ENCODE results near the gene ATXN7L1.

Gene ATXN7L1

GRCh38 chr7:105904064-105904463, 27.7 kb upstream of the ATXN7L1 start:
- TF ChIP-seq ZNF830 (tag by site-specific recombination; IDR thresholded peaks at IDR 0.05; ENCODE audit: low read depth) (no peak), ZNF776 (tag by site-specific recombination; IDR thresholded peaks at IDR 0.05; ENCODE audit: borderline replicate concordance) (no peak), ZNF366 (tag by site-specific recombination; conservative IDR thresholded peaks at IDR 0.05) (no peak), ZNF138 (tag by site-specific recombination; IDR thresholded peaks at IDR 0.05; ENCODE audit: borderline replicate concordance) (no peak), ZNF292 (tag by site-specific recombination; IDR thresholded peaks at IDR 0.05; ENCODE audit: borderline replicate concordance, low read depth) (no peak), ZBTB21 (tag by site-specific recombination; IDR thresholded peaks at IDR 0.05) (no peak), ZNF645 (tag by site-specific recombination; IDR thresholded peaks at IDR 0.05) (no peak), SETDB1 (IDR thresholded peaks at IDR 0.05; ENCODE audit: insufficient read length, low read length) (no peak), EGR2 (tag by site-specific recombination; IDR thresholded peaks at IDR 0.05; ENCODE audit: low read depth) (no peak), ZNF704 (tag by site-specific recombination; IDR thresholded peaks at IDR 0.05) (no peak), PRDM10 (tag by site-specific recombination; IDR thresholded peaks at IDR 0.05) (no peak), ZNF571 (tag by site-specific recombination; IDR thresholded peaks at IDR 0.05) (no peak)
- Histone ChIP-seq H3K4me1 (ENCODE audit: control insufficient read depth, insufficient read depth, low read length) (no peaks in the 10 kb centered on the region), H3K9me3 (ENCODE audit: control insufficient read depth, insufficient read depth, low read depth, low read length) (no peaks in the 10 kb centered on the region), H3K4me3 (ENCODE audit: low read depth, low read length) (no peak overlapping the region), H3K27ac (ENCODE audit: extremely low read depth, low read depth, low read length) (no peak overlapping the region), H3K36me3 (ENCODE audit: control insufficient read depth in 2 of 2, insufficient read depth in 1 of 2, low read length in 2 of 2) (no peaks in the 10 kb centered on the region)
- ChIA-PET CTCF (interaction anchor here (0.6 kb wide), 1 partner anchor 372 kb away, joined by 3 read pairs; no protein-coding TSS in a partner anchor), POLR2A (no interaction called here)

GRCh38 chr7:105902325-105902911, 26.0 kb upstream of the ATXN7L1 start:
- Histone ChIP-seq H3K4me1 (ENCODE audit: control insufficient read depth, insufficient read depth, low read length) (no peaks in the 10 kb centered on the region), H3K9me3 (ENCODE audit: control insufficient read depth, insufficient read depth, low read depth, low read length) (no peaks in the 10 kb centered on the region), H3K4me3 (ENCODE audit: low read depth, low read length) (no peak overlapping the region), H3K36me3 (ENCODE audit: control insufficient read depth in 2 of 2, insufficient read depth in 1 of 2, low read length in 2 of 2) (no peaks in the 10 kb centered on the region), H3K27ac (ENCODE audit: extremely low read depth, low read depth, low read length) (no peak overlapping the region)
- ChIA-PET POLR2A (no interaction called here), CTCF (interaction anchor here (1.2 kb wide), 1 partner anchor 142 kb away, joined by 3 read pairs; no protein-coding TSS in a partner anchor)
- TF ChIP-seq ZNF571 (tag by site-specific recombination; IDR thresholded peaks at IDR 0.05) = no peak
- 0 out of 2 replicates have a peak, but pooled peaks have one; percentile 22 for TF ChIP-seq ZNF121 (tag by site-specific recombination; IDR thresholded peaks at IDR 0.05)

GRCh38 chr7:105897999-105898398, 21.6 kb upstream of the ATXN7L1 start:
- ChIA-PET POLR2A (no interaction called here), CTCF (no interaction called here)
- no peak overlapping the region for H3K4me3 ChIP-seq (ENCODE audit: low read depth, low read length)
- H3K4me1 ChIP-seq (ENCODE audit: control insufficient read depth, insufficient read depth, low read length) = peaks cover 6% of the 10 kb centered on the region; the same call in 1 of the 2 replicates
- no peak overlapping the region for H3K27ac ChIP-seq (ENCODE audit: extremely low read depth, low read depth, low read length)
- H3K9me3 ChIP-seq (ENCODE audit: control insufficient read depth, insufficient read depth, low read depth, low read length) = no peaks in the 10 kb centered on the region
- H3K36me3 ChIP-seq (ENCODE audit: control insufficient read depth in 2 of 2, insufficient read depth in 1 of 2, low read length in 2 of 2) = no peaks in the 10 kb centered on the region
- TF ChIP-seq ZBTB49 (tag by site-specific recombination; IDR thresholded peaks at IDR 0.05; ENCODE audit: low read depth) (no peak), PRDM2 (tag by site-specific recombination; IDR thresholded peaks at IDR 0.05; ENCODE audit: borderline replicate concordance) (no peak), ZNF132 (tag by site-specific recombination; IDR thresholded peaks at IDR 0.05; ENCODE audit: borderline replicate concordance) (no peak)

Data from HEK293 (cell line).